GM12864 (cell line): ENCODE measurements around the gene CNGB1.

Experiments used
- DNase-seq: peaks from one replicate; pipeline ENCODE4 v3.0.0-alpha.2; 2011; ENCODE audit warnings: low read depth
- H3K4me3 ChIP-seq: 2 replicates; pipeline ENCODE4 v1.5.1; 2011; ENCODE audit warnings: mild to moderate bottlenecking, low read depth, low read length, control low read depth
- TF ChIP-seq, protein P1 (sequence below): IDR thresholded peaks from 2 replicates; pipeline ENCODE4 v1.5.1; 2011; ENCODE audit warnings: low read depth, mild to moderate bottlenecking, moderate library complexity, low read length, control low read depth, inconsistent platforms; ENCODE audit errors: missing control alignments

Gene CNGB1

DNA sequence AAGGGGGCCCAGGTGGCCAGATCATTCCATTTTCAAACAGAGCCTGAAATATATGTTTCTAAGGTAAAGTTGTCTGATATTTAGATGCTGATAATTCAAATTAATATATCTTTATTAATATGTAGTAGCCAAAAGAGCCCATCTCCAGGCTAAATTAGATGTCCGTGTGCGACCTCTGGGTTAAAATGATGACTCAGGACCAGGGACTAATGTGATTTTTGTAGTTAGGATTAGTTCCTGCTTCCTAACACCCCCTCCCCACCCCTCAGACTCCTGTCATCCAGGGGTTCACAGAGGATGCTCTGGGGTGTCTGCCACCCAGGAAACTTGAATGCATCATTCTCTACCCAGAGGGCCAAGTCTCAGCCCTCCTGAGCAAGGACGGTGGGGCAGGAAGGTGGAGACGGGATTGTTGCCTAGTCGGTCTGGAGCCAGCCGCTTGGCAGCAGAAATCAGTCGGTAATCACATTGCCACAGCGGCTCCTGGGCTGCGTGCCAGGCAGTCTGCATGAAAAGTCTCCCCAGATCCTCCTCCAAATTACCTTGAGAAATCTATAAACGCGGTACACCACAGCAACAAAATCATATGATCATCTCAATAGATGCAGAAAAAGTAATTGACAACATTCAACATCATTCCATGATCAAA lies 29.8 kb downstream of the CNGB1 start:
- no peak for DNase-seq
- TF ChIP-seq, protein P1, sequence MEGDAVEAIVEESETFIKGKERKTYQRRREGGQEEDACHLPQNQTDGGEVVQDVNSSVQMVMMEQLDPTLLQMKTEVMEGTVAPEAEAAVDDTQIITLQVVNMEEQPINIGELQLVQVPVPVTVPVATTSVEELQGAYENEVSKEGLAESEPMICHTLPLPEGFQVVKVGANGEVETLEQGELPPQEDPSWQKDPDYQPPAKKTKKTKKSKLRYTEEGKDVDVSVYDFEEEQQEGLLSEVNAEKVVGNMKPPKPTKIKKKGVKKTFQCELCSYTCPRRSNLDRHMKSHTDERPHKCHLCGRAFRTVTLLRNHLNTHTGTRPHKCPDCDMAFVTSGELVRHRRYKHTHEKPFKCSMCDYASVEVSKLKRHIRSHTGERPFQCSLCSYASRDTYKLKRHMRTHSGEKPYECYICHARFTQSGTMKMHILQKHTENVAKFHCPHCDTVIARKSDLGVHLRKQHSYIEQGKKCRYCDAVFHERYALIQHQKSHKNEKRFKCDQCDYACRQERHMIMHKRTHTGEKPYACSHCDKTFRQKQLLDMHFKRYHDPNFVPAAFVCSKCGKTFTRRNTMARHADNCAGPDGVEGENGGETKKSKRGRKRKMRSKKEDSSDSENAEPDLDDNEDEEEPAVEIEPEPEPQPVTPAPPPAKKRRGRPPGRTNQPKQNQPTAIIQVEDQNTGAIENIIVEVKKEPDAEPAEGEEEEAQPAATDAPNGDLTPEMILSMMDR = no peak
- H3K4me3 ChIP-seq = no peak overlapping the region

DNA sequence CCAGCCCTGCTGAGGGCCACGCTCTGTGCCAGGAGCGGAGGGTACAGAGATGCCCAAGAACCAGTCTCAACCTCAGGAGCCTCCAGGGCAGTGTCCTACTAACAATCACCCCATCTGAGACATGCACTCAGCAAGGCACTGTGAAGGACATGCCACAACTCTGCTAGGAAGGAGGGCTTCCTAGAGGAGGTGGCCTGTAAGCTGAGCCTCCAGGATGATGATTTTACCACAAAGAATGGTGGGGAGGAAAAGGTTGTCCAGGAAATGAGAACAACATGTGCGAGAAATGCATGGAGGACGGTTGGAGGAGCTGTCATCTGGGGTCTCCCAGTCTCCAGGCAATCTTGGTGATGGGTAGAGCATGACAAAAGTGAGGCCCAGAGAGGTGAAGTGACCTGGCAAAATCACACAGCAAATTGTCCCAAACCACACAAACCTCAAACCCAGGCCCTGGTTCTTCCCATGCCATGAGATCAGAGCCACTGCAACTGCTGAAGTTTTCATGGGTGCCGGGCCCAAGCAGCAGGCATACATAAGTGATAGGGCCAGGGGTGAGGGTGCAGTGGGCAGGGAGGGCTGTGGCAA lies 30.5 kb downstream of the CNGB1 start:
- TF ChIP-seq, protein P1 = no peak
- no peak overlapping the region for H3K4me3 ChIP-seq
- DNase-seq = no peak

DNA sequence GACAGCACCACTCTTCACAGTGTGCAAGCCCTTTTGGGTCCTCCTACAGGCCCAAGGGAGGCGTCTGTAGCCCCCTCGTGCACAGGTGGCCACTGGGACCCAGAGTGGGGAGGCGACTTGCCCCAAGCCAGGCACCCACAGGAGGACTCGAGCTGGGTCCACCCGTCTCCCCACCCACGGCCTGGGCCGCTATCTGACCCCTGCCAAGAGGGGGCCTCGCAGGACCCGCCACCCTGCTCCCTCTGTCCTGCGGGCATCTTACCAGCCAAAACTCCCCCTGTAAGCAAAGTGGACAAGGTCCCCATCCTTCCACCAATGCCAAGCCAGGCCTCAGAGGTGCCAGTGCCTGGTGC lies 31.1 kb downstream of the CNGB1 start:
- H3K4me3 ChIP-seq = no peak overlapping the region
- DNase-seq = no peak
- TF ChIP-seq, protein P1 = no peak

DNA sequence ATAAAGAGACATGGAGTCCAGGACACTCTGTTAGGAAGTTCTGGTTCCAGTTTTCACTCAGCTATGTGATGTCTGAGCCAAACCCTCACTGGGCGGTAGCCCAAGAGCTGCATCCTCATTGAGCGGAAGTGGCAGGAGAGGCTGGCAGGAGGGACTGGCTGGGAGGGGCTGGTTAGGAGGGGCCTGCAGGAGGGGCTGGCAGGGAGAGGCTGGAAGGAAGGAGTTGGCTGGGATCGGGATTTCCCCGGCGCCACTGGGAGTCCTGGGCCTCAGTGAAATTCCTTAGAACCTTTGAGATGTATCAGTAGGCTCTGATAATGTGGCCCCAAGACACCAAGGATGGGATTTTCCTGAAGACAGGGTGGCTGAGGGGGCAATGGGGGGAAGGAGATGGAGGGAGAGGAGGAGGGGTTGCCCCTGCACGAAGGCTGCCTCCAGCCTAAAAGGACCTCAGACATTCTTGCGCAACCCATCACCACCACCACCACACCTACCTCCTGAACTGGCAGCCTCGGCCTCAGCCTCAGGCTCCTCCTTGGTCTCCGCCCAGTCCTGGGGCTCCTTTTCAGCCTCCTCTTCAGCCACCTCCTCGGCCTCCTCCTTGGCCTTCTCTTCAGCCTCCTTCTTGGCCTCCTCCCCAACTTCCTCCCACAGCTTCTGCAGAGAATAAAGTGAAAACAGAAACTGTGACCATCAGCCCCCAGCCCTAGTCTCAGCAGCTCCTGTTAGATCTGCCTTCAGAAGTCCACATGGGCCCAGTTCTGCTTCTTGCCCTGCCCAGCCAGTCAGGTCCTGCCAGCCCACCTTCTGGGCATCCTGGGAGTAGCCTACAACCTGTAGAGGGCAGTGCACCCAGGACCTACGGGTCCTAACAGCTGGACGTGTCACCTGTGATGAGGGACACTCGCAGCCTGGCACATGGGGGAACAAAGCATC lies 31.7 kb downstream of the CNGB1 start:
- DNase-seq = no peak
- TF ChIP-seq, protein P1 = no peak
- H3K4me3 ChIP-seq = no peak overlapping the region

DNA sequence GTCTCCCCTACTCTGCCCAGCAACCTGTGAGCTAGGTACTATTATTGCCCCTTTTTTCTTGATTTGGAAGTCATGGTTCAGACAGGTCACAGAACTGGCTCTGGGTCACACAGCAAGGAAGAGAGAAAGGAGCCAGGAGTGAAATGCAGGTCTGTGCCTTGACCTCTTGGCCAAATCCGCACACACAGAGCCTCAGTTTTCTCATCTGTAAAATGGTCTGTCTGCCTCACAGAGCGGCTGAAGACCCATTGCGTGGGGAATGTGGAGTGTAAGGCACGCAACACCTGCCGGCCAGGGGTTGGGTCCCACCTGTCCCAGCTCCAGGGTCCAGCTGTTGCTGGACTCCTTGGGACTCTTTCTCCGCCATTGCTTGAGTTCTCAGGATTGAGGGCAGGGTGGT lies 32.4 kb downstream of the CNGB1 start:
- TF ChIP-seq, protein P1 = no peak
- no peak overlapping the region for H3K4me3 ChIP-seq
- no peak for DNase-seq

DNA sequence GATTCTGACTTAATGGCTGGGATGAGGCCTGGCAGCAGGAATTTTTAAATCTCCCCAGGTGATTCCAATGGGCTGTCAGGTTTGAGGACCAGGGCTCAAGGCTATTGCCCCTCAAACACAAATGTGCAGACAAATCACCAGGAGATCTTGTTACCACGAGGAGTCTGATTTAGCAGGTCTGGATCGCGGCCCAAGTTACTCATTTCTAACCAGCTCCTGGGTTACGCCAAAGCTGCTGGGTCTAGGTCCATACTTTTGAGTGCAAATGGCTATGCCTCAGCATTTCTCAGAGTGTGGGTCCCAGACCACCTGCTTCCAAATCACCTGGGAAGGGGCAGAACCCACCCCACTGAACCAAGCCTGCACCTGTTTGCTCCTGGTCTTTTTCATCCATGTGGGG lies 33.1 kb downstream of the CNGB1 start:
- no peak overlapping the region for H3K4me3 ChIP-seq
- no peak for DNase-seq
- TF ChIP-seq, protein P1 = no peak

DNA sequence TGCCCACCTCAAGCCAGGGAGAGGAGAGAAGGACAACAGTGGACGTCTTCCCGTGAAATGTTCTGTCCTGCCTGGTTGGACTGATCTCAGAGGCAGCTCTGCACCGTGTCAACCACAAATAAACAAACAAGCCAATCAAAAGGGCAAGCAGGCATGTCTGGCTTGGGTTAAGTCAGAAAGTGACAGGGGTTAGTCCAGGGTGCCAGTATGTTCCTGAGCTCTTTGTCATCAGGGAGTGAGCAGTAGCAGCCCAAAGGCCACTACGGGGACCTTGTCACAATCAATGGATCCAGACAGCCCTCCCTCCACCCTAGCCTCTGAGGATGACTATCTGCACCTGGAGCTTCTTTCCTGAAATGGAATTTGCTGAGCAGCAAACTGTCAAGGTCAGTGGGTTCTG lies 35.0 kb downstream of the CNGB1 start:
- TF ChIP-seq, protein P1 = no peak
- no peak for DNase-seq
- no peak overlapping the region for H3K4me3 ChIP-seq
